DMS114 treated with DMSO at 0.1 percent for 48 hours (cell line): Measurements from ENCODE around the gene HOXA2.

ENCODE experiments used
- DNase-seq: peaks from one replicate; lab custom pipeline; 2025; ENCODE audit not compliant: unreplicated experiment; lab: John Stamatoyannopoulos, UW

The HOXA2 gene

GRCh38 chr7:27112955-27113949 is 10.8 kb upstream of the HOXA2 start:
- no peak for DNase-seq

DNA sequence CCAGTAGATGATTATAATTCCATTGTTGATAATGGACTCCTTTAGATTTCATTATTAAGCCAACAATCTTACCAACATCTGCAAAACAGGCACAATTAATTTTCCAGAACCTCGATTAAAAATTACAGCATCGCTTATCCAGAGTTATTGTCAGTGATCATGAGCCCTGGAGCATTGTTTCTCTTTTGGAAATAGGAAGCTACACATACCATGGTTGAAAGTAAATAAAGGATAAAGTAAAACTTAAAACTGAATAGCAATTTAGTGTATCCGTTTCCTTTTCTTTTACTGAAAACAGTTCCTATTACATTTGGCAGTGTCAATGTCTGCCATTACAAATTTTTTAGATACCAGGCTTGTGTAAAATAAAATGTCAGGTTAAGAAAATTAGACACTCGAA is 9.9 kb upstream of the HOXA2 start:
- no peak for DNase-seq

- DNase-seq = no peak
These were observed 9.3 kb upstream of the HOXA2 start for GRCh38 chr7:27111751-27112277.

- DNase-seq = no peak
These were observed 8.7 kb upstream of the HOXA2 start for GRCh38 chr7:27111042-27111750.

- no peak for DNase-seq
These were observed 7.9 kb upstream of the HOXA2 start for GRCh38 chr7:27110186-27111031.

DNA sequence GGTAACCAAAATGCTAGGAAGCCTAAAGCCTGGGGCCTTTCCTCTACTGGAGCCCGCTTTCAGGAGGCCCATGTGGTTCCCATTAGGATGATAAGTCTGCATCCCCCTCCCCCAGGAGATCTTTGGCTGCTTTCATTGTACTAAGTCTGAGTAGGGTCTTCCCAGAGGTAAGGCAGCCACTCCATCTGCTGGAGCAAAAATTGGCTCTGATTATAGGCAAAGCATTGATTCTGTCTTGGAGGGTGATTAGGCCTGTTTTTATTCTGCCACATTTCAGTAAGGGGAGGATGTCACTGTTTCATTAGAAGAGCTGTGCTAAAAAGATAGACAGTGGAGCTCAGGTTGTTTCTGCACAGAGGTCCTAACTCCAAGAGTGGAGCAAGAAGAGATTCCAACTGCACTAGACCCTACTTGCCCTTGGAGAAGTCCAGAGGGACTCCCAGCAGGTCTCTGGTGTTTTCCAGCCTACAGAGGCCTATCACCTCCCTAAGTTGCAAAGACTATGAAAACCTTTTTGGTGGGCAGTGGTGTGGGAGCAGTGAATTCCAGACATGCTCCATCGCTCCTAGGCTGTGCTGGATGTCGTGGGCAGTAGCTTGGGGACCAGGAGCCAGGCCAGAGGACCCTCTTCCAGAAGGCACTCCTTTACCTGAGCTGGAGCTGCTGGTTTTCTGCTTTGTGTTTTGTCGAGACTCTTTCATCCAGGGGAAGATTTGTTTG is 7.1 kb upstream of the HOXA2 start:
- no peak for DNase-seq

- no peak for DNase-seq
These were observed 6.1 kb upstream of the HOXA2 start for GRCh38 chr7:27108390-27109127.

DNA sequence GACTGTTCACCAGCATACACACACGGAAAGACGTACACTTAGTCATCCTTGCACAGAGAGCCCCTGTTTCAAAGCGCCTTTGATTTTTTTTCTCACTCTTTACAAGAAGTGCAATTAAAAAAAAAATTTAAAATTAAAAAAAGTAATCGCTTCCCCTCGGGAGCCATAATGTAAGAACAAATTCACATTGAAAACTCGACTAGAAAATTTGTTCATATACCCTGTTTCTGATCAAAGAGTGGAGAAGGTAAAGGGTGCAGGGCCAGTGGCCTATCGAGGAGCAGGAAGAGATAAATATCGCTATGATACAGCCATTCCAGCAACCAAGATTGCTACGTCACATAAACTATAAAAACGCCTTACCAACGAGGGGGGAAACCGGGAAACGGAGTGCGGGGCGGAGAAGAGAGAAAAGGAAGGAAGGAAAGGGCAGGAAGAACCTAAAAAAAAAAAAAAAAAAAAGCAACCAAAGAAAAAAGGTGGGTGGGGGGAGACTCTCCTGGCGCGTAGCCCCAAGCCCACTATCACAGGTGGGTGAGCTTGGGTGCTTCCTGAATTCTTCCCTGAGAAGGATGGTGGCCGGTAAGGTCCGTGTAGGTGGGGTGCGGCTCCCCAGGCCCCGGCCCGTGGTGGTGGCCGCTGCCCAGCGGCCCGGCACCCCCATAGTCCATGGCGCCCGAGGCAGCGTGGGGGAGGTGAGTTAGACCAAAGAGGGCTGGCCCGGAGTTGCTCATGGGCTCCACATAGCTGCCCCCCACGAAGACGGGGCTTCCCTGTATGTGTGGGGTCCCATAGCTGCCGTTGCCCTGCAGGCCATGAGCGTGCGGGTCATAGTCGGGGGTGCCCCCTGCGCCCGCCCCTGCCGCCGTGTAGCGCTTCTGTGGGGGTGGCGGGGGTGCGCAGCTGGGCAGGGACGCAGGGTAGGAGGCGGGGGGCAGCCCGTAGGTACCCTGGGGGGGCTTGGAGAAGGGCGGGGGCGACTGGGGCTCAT is 5.2 kb upstream of the HOXA2 start:
- DNase-seq = no peak

DNA sequence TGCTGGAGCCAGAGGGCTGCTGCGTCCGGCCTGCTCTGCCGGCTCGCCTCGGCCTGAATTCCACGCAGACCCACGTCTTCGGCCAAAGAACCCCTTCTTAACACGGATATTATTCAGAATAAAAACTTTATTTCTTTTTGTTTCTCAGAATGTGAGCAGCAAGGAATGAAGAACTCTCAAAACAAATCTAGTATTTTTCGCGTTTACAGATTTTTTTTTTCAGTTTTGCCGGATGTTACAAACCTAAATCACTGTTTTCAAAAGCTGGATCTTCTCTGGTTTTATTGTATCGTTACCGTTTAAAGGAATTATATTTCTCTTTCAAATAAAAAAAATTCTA is 4.4 kb upstream of the HOXA2 start:
- no peak for DNase-seq

- DNase-seq = peak; percentile 79
These were observed 3.9 kb upstream of the HOXA2 start for GRCh38 chr7:27106181-27106900.

DNA sequence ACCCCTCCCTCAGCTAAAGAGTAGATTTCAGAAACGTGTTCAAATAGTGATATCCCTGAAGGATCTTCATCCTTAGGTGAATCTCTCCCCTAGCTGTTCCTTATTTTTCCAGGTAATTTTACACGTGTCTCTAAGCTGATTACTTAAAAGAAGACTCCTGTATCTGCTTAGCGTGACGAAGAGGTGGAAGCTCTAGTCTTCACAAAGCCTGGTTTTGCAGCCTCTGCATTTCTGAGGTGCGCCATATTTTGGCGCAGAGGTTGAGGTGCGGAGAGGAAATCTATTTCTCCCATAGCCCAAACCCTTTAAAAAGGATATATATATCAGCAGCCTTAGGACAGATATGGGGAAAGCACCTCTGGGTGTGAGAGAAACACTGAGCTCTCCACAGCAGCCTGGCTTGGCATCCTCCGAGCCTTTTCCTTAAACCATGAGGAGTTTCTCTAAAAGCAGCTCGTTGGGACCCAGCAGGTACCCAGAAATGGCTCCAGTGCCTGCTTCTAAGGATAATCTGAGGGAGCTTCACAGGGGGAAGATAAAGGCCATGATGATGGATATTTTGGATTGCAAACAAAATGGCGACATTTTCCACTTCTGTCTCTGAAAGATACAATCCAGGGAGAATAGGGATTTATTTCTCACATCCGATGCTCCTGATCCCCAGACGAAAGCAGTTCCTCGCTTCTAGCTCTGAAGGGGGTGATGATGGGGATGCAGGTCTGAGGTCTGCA is 3.0 kb upstream of the HOXA2 start:
- DNase-seq = no peak

GRCh38 chr7:27104341-27105058 is 2.0 kb upstream of the HOXA2 start:
- DNase-seq = no peak

GRCh38 chr7:27103489-27104226 is 1.2 kb upstream of the HOXA2 start:
- DNase-seq = no peak

DNA sequence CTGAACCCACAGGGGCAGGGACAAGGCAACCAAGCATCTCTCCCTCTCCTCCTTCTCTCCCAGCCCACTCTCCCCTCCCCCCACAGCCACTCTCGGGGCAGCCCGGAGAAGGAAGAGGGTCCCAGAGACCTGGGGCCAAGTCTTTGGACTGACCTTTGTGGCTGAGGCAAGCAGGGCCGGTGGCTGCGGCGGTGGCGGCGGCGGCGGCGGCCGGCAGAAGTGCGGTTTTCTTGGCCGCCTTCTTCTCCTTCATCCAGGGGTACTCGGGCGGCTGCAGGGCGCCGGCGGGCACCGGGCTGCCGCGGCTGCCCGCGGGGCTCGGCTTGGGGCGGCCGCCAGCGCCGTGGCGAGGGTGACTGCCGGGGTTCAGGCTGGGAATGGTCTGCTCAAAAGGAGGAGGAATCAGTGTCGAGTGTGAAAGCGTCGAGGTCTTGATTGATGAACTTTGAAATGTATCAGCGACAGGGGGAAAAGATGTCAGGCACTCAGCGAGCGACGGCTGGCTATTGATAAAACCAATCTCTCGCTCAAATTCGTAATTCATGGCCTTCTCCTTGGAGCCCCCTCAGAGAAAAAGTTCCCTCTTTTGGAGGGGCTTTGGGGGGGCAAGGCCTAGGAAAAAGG is 414 bp downstream of the HOXA2 start:
- no peak for DNase-seq

DNA sequence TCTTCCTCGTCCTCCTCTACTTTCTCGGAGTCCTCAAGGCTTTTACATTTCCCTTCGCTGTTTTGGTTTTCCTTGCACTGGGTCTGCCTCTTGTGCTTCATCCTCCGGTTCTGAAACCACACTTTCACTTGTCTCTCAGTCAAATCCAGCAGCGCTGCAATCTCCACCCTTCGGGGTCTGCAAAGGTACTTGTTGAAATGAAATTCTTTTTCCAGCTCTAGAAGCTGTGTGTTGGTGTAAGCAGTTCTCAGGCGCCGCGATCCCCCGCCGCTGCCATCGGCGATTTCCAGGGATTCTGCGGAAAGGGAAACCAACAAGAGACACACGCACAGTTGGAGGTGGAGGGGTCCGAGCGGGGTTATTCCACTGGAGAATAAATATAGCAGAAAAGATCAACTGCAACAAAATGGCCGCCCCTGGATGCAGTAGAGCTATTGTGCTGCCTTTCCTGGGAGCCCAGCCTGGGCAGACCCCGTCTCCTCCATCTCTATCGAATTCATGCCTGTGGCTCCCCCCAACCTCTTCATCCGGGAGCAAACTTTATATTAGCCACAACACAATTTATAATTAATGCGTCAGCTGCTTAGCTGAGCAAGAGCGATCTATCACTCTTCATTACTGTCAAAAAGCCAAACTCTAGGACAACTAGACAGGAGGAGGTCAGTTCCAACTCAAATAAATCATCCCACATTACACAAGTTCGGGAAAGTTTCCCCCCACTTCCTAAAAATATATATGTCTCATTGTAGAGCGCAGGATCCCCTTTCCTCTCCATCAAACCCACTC is 1.1 kb downstream of the HOXA2 start:
- DNase-seq = no peak
